PFSK-1 (cell line): ENCODE data around the gene CTSZ.

ENCODE experiments used
- FOXP2 ChIP-seq: optimal IDR thresholded peaks from 2 replicates; pipeline ENCODE3; 2011; ENCODE audit warnings: borderline replicate concordance, control low read depth, inconsistent platforms; ENCODE audit not compliant: insufficient read depth; ENCODE audit errors: extremely low read length, extremely low read depth
- POLR2AphosphoS5 ChIP-seq: IDR thresholded peaks from 2 replicates; pipeline ENCODE4 v1.6.1; 2012; ENCODE audit warnings: low read depth, mild to moderate bottlenecking, control low read depth, low read length, moderate library complexity
- REST ChIP-seq, 2 experiments: IDR thresholded peaks; 2 replicates each; pipeline versions ENCODE4 v1.6.1 to v1.8.0; 2011 to 2012; ENCODE audit warnings: low read depth in 2 of 2, low read length in 2 of 2, control low read depth in 1 of 2, inconsistent platforms in 1 of 2, mild to moderate bottlenecking in 1 of 2, moderate library complexity in 1 of 2; ENCODE audit not compliant: insufficient read depth in 1 of 2
- SIN3A ChIP-seq: IDR thresholded peaks from 2 replicates; pipeline ENCODE4 v1.6.1; 2012; ENCODE audit warnings: mild to moderate bottlenecking, low read length, moderate library complexity, borderline replicate concordance; ENCODE audit not compliant: insufficient read depth
- TAF1 ChIP-seq: IDR thresholded peaks from 2 replicates; pipeline ENCODE4 v1.6.1; 2012; ENCODE audit warnings: low read length, control low read depth, borderline replicate concordance; ENCODE audit not compliant: insufficient read depth

The CTSZ gene

DNA sequence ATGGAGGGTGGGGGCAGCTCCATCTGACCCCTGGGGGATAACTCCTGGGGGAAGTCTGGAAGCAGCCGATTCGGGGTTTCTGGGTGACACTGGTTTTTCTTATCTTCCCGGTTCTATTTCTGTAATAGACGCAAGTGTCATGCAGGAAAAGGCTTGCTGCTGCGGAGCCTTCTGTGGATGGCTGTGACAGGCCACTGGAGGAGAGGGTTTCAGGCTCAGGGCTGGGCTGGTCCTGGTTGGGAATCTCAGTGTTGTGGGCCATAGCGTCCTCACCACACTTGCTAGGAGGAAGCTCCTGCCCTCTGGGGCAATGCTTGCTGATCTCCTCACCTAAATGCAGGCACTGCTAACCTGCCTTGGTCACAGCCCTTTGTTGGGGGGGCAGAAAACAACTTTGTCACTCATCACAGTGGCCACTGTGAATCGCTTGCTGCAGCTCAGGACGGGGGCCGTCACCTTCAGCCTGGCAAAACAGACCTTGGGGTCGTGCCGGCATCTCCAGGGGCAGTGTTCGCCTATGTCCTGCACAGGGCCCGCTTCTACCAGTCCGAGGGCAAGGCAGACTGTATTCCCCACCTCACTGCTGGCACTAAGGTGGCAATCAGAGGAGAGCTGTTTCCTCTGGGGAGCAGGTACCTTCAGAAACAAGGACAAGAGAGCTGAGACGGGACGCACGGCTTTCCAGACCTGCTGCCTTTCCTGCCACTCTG lies 7.8 kb upstream of the CTSZ start:
- TF ChIP-seq SIN3A (no peak), REST (IDR thresholded peaks at IDR 0.05; ENCODE audit: insufficient read depth in 1 of 2, low read depth in 2 of 2, low read length in 2 of 2) (no peak), TAF1 (no peak), FOXP2 (no peak), POLR2AphosphoS5 (no peak)

DNA sequence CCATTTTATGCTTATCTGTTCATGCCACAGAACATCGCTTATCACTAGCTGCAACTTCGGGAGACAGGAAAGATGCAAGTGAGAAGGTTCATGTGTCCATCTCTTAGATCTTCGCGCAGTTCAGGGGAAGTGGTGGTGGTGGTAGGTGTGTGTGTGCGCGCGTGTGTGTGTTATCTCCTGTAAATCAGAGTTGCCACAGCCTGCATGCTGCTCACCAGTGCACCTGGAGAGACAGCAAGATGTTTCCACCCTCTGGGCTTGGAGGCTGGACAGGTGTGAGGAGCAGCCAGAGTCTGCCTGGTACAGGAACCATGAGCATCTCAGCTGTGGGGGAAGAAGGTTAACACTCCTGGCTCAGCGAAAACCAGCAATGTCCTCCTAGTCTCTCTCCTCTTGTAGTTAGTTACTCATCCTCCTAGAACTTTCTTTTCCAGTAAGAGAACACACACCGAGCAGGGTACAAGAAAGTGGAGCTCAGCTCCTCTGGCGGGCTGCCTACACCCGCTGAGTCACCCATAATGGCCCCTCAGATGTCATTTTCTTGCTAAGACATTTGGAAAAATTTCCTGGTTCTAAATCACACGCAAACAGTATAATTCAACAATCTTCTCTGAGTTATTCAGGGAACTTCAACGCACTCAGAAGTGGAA lies 7.0 kb upstream of the CTSZ start:
- TF ChIP-seq FOXP2 (no peak), POLR2AphosphoS5 (no peak), REST (IDR thresholded peaks at IDR 0.05; ENCODE audit: insufficient read depth in 1 of 2, low read depth in 2 of 2, low read length in 2 of 2) (no peak), SIN3A (no peak), TAF1 (no peak)

GRCh38 chr20:59013031-59013951 lies 6.2 kb upstream of the CTSZ start:
- TF ChIP-seq REST (IDR thresholded peaks at IDR 0.05; ENCODE audit: insufficient read depth in 1 of 2, low read depth in 2 of 2, low read length in 2 of 2) (no peak), TAF1 (no peak), SIN3A (no peak), POLR2AphosphoS5 (no peak), FOXP2 (no peak)

DNA sequence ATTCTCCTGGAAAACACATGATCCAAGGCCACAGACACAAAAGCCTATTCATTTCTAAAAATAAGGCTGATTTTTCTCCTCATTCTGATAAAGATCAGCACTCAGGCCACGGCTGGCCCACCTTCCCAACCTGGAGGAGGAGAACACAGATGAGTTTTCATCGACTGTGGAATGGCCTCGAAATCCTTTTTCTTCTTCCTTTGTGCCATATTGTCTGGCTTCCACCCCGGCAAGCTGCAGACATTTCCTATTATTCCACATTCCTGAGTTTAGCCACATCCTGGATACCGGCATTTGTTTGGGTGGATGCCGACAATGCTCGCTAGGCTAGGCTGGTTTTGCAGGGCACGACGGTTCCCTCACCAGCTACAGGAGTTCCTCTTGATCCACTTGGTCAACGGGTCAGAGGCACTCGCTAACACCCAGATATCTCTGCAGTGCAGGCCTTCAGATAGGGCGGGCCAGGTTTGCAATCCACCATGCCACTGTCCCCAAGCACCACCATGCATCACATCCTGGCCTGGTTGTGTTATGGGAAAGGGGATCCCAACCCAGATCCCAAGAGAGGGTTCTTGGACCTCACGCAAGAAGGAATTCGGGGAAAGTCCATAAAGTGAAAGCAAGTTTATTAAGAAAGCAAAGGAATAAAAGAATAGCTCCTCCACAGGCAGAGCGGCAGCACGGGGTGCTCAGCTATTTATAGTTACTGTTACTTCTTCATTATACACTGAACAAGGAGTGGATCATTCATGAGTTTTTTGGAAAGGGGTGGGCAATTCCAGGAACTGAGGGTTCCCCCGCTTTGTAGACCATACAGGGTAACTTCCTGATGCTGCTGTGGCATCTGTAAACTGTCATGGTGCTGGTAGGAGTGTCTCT lies 4.2 kb upstream of the CTSZ start:
- TF ChIP-seq POLR2AphosphoS5: no peak
- TF ChIP-seq REST (IDR thresholded peaks at IDR 0.05; ENCODE audit: insufficient read depth in 1 of 2, low read depth in 2 of 2, low read length in 2 of 2): no peak
- no peak for TF ChIP-seq TAF1
- no peak for TF ChIP-seq FOXP2
- peak; percentile 34; the same call in 1 of the 2 replicates for TF ChIP-seq SIN3A
